Ovary (tissue), 3 donors: ENCODE data around the gene REC114.

ENCODE experiments used
- CTCF ChIP-seq, 3 donors: fragments of 450-650 bp in 2 of 3; fragments of 200-600 bp in 1 of 3; IDR thresholded peaks; one replicate each; pipeline versions ENCODE4 v1.5.1 to v1.8.0; 2016 to 2022; ENCODE audit warnings: antibody characterized with exemption in 3 of 3, mild to moderate bottlenecking in 1 of 3
- POLR2A ChIP-seq: fragments of 450-650 bp; IDR thresholded peaks from one replicate; pipeline ENCODE4 v1.6.1; 2017; ENCODE audit warnings: antibody characterized with exemption, mild to moderate bottlenecking, moderate library complexity
- donor health status: DM: no; HTN: no; CAD: no.

GRCh38 chr15:73582851-73583379 is 140.0 kb downstream of the REC114 start:
- TF ChIP-seq CTCF (IDR thresholded peaks at IDR 0.05) (no peak), POLR2A (no peak)
